Memory B cell (primary cell): ENCODE measurements around the gene DDX18.
"Not testable (repeated sequence)": the region's sequence is repeated elsewhere in the genome, so short reads cannot be mapped to it uniquely, and the experiment has no call there.

Experiments used
- ATAC-seq: fragments of 150-1000 bp; cut with Tn5 transposase; 2 replicates; pipeline ENCODE4 v1.10.0; 2021; ENCODE audit warnings: low read depth, mild to moderate bottlenecking, moderate library complexity
- DNase-seq, 2 donors: peaks; one replicate each; pipeline ENCODE4 v3.0.0; 2022; ENCODE audit warnings: low spot score in 2 of 2
- H3K27ac Mint-ChIP-seq: one replicate; pipeline ENCODE4 v1.8.0; 2022; ENCODE audit warnings: mild to moderate bottlenecking, moderate library complexity, mixed read lengths
- H3K27me3 Mint-ChIP-seq: one replicate; pipeline ENCODE4 v1.8.0; 2022; ENCODE audit warnings: mixed read lengths
- H3K36me3 Mint-ChIP-seq: one replicate; pipeline ENCODE4 v1.8.0; 2022; ENCODE audit warnings: mild to moderate bottlenecking, mixed read lengths
- H3K4me1 Mint-ChIP-seq: one replicate; pipeline ENCODE4 v1.8.0; 2022; ENCODE audit warnings: mixed read lengths
- H3K4me3 Mint-ChIP-seq: one replicate; pipeline ENCODE4 v1.8.0; 2022; ENCODE audit warnings: mild to moderate bottlenecking, moderate library complexity, mixed read lengths
- H3K9me3 Mint-ChIP-seq: one replicate; pipeline ENCODE4 v1.8.0; 2022; ENCODE audit warnings: mixed read lengths

The DDX18 gene

GRCh38 chr2:117818921-117819320, 4.4 kb downstream of the DDX18 start:
- H3K27ac Mint-ChIP-seq, result peak overlapping the region; percentile 99
- no peak overlapping the region for H3K4me3 Mint-ChIP-seq
- no peak for ATAC-seq
- no peaks in the 10 kb centered on the region for H3K27me3 Mint-ChIP-seq
- no peaks in the 10 kb centered on the region for H3K9me3 Mint-ChIP-seq
- H3K36me3 Mint-ChIP-seq, result peaks cover 46% of the 10 kb centered on the region
- H3K4me1 Mint-ChIP-seq, result peaks cover 13% of the 10 kb centered on the region
- DNase-seq, result no peak

- Mint-ChIP-seq H3K9me3 (no peaks in the 10 kb centered on the region), H3K27me3 (no peaks in the 10 kb centered on the region), H3K4me3 (no peak overlapping the region), H3K4me1 (peaks cover 9% of the 10 kb centered on the region), H3K36me3 (peaks cover 57% of the 10 kb centered on the region), H3K27ac (peak overlapping the region; percentile 99)
- DNase-seq (no peak), ATAC-seq (peak; percentile 83)
These were observed 6.0 kb downstream of the DDX18 start for GRCh38 chr2:117820444-117820843.

GRCh38 chr2:117825437-117825836, 10.9 kb downstream of the DDX18 start:
- Mint-ChIP-seq H3K36me3 (peaks cover 72% of the 10 kb centered on the region), H3K4me3 (no peak overlapping the region), H3K27me3 (no peaks in the 10 kb centered on the region), H3K27ac (peak overlapping the region; percentile 36), H3K4me1 (no peaks in the 10 kb centered on the region), H3K9me3 (peaks cover 8% of the 10 kb centered on the region)
- DNase-seq (no peak), ATAC-seq (no peak)

- H3K36me3 Mint-ChIP-seq, result peaks cover 64% of the 10 kb centered on the region
- peak overlapping the region; percentile 31 for H3K27ac Mint-ChIP-seq
- not testable (repeated sequence) for H3K4me3 Mint-ChIP-seq, ATAC-seq, H3K9me3 Mint-ChIP-seq, H3K4me1 Mint-ChIP-seq, DNase-seq, H3K27me3 Mint-ChIP-seq
These were observed 13.0 kb downstream of the DDX18 start for GRCh38 chr2:117827464-117827863.

- Mint-ChIP-seq H3K9me3 (peaks cover 8% of the 10 kb centered on the region), H3K4me1 (no peaks in the 10 kb centered on the region), H3K27ac (peak overlapping the region; percentile 79), H3K27me3 (no peaks in the 10 kb centered on the region), H3K36me3 (peaks cover 56% of the 10 kb centered on the region), H3K4me3 (no peak overlapping the region)
- DNase-seq (no peak), ATAC-seq (no peak)
These were observed 14.4 kb downstream of the DDX18 start for GRCh38 chr2:117828870-117829269.

- no peak overlapping the region for H3K27ac Mint-ChIP-seq
- H3K9me3 Mint-ChIP-seq, result no peaks in the 10 kb centered on the region
- ATAC-seq, result no peak
- peaks cover 3% of the 10 kb centered on the region for H3K4me1 Mint-ChIP-seq
- no peak for DNase-seq
- H3K27me3 Mint-ChIP-seq, result no peaks in the 10 kb centered on the region
- no peak overlapping the region for H3K4me3 Mint-ChIP-seq
- peaks cover 29% of the 10 kb centered on the region for H3K36me3 Mint-ChIP-seq
These were observed 17.8 kb downstream of the DDX18 start for GRCh38 chr2:117832332-117832731.

- ATAC-seq, result no peak
- no peaks in the 10 kb centered on the region for H3K9me3 Mint-ChIP-seq
These were observed 18.6 kb downstream of the DDX18 start for GRCh38 chr2:117832905-117833613.

GRCh38 chr2:117833911-117834310, 19.4 kb downstream of the DDX18 start:
- Mint-ChIP-seq H3K9me3 (no peaks in the 10 kb centered on the region), H3K4me3 (no peak overlapping the region), H3K27me3 (no peaks in the 10 kb centered on the region), H3K27ac (peak overlapping the region; percentile 70), H3K4me1 (peaks cover 3% of the 10 kb centered on the region), H3K36me3 (peaks cover 20% of the 10 kb centered on the region)
- DNase-seq (no peak), ATAC-seq (no peak)

More at GRCh38 chr2:117832905-117833613, 18.6 kb downstream of the DDX18 start:
- H3K4me3 Mint-ChIP-seq, result no peak overlapping the region
- H3K27me3 Mint-ChIP-seq, result no peaks in the 10 kb centered on the region
- H3K4me1 Mint-ChIP-seq, result peaks cover 3% of the 10 kb centered on the region
- H3K36me3 Mint-ChIP-seq, result peaks cover 26% of the 10 kb centered on the region
- no peak for DNase-seq
- H3K27ac Mint-ChIP-seq, result peak overlapping the region; percentile 70

- Mint-ChIP-seq H3K36me3 (peaks cover 19% of the 10 kb centered on the region), H3K27ac (peak overlapping the region; percentile 79), H3K27me3 (no peaks in the 10 kb centered on the region), H3K9me3 (peaks cover 1% of the 10 kb centered on the region), H3K4me3 (no peak overlapping the region), H3K4me1 (peaks cover 3% of the 10 kb centered on the region)
- DNase-seq (no peak), ATAC-seq (no peak)
These were observed 20.5 kb downstream of the DDX18 start for GRCh38 chr2:117834992-117835391.

GRCh38 chr2:117835990-117836760, 21.7 kb downstream of the DDX18 start:
- no peaks in the 10 kb centered on the region for H3K27me3 Mint-ChIP-seq
- peaks cover 16% of the 10 kb centered on the region for H3K36me3 Mint-ChIP-seq

GRCh38 chr2:117845304-117845703, 30.8 kb downstream of the DDX18 start:
- Mint-ChIP-seq H3K27ac (no peak overlapping the region), H3K36me3 (peaks cover 6% of the 10 kb centered on the region), H3K4me3 (no peak overlapping the region), H3K9me3 (peaks cover 4% of the 10 kb centered on the region), H3K4me1 (no peaks in the 10 kb centered on the region), H3K27me3 (peaks cover 15% of the 10 kb centered on the region)
- no peak for DNase-seq
- no peak for ATAC-seq

More at GRCh38 chr2:117835990-117836760, 21.7 kb downstream of the DDX18 start:
- Mint-ChIP-seq H3K9me3 (peaks cover 1% of the 10 kb centered on the region), H3K4me1 (peaks cover 3% of the 10 kb centered on the region), H3K27ac (peak overlapping the region; percentile 79), H3K4me3 (peak overlapping the region; percentile 76)
- peak; percentile 92 for ATAC-seq
- peak; percentile 26 to 54 for DNase-seq

GRCh38 chr2:117850015-117850414, 35.5 kb downstream of the DDX18 start:
- H3K27ac Mint-ChIP-seq, result peak overlapping the region; percentile 12
- no peak for DNase-seq
- H3K4me3 Mint-ChIP-seq, result no peak overlapping the region
- no peak for ATAC-seq
- H3K36me3 Mint-ChIP-seq, result peaks cover 6% of the 10 kb centered on the region
- peaks cover 26% of the 10 kb centered on the region for H3K27me3 Mint-ChIP-seq
- H3K9me3 Mint-ChIP-seq, result peaks cover 4% of the 10 kb centered on the region
- H3K4me1 Mint-ChIP-seq, result no peaks in the 10 kb centered on the region

- Mint-ChIP-seq H3K27me3 (peaks cover 26% of the 10 kb centered on the region), H3K9me3 (peaks cover 4% of the 10 kb centered on the region), H3K4me1 (no peaks in the 10 kb centered on the region), H3K4me3 (no peak overlapping the region), H3K27ac (peak overlapping the region; percentile 12), H3K36me3 (peaks cover 6% of the 10 kb centered on the region)
- ATAC-seq (no peak), DNase-seq (no peak)
These were observed 36.0 kb downstream of the DDX18 start for GRCh38 chr2:117850461-117850860.

GRCh38 chr2:117851969-117852368, 37.5 kb downstream of the DDX18 start:
- Mint-ChIP-seq H3K4me3 (no peak overlapping the region), H3K4me1 (no peaks in the 10 kb centered on the region), H3K36me3 (peaks cover 6% of the 10 kb centered on the region), H3K9me3 (peaks cover 6% of the 10 kb centered on the region), H3K27me3 (peaks cover 27% of the 10 kb centered on the region), H3K27ac (no peak overlapping the region)
- ATAC-seq, result no peak
- no peak for DNase-seq
